Uterus (tissue), 2 donors: Measurements from ENCODE around the gene OAS3.

Source experiments
- POLR2A ChIP-seq, 2 donors: fragments of 450-650 bp; IDR thresholded peaks; one replicate each; pipeline ENCODE4 v1.6.1; 2016; ENCODE audit warnings: antibody characterized with exemption in 2 of 2, mild to moderate bottlenecking in 1 of 2, moderate library complexity in 1 of 2
- TF ChIP-seq, protein P1 (sequence below), 4 experiments: fragments of 200-600 bp in 2 of 4; fragments of 450-650 bp in 2 of 4; sonication (generic) in 2 of 4; IDR thresholded peaks; one replicate each; pipeline ENCODE4 v1.5.1; 2016 to 2019; ENCODE audit warnings: antibody characterized with exemption in 4 of 4, mild to moderate bottlenecking in 2 of 4, moderate library complexity in 1 of 4

GRCh38 chr12:112907415-112908157, 30.7 kb upstream of the OAS3 start:
- TF ChIP-seq, protein P1, sequence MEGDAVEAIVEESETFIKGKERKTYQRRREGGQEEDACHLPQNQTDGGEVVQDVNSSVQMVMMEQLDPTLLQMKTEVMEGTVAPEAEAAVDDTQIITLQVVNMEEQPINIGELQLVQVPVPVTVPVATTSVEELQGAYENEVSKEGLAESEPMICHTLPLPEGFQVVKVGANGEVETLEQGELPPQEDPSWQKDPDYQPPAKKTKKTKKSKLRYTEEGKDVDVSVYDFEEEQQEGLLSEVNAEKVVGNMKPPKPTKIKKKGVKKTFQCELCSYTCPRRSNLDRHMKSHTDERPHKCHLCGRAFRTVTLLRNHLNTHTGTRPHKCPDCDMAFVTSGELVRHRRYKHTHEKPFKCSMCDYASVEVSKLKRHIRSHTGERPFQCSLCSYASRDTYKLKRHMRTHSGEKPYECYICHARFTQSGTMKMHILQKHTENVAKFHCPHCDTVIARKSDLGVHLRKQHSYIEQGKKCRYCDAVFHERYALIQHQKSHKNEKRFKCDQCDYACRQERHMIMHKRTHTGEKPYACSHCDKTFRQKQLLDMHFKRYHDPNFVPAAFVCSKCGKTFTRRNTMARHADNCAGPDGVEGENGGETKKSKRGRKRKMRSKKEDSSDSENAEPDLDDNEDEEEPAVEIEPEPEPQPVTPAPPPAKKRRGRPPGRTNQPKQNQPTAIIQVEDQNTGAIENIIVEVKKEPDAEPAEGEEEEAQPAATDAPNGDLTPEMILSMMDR (IDR thresholded peaks at IDR 0.05) = no peak
- no peak for TF ChIP-seq POLR2A (IDR thresholded peaks at IDR 0.05)
